ENCODE measurements around the gene SORCS3.

Gene SORCS3

DNA sequence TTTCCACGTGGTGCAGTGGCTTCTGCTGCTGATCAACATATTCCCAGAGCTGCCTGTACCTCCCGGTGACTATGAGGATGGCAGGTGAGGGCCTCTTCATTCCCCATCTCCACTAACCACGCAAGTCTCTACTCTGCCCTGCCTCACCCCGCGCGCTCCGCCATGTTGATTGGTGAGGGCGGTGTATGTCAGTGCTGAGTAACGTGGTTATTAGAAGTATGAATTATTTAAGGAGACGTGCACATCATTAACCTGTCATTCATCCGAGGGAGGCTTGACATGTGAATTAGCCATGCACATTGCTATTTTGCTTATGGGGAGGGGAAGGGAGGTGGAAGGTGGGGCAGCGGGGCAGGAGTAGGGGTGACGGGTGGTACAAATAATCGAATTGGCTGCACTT is 138.6 kb downstream of the SORCS3 start:
- no peak for DNase-seq

DNA sequence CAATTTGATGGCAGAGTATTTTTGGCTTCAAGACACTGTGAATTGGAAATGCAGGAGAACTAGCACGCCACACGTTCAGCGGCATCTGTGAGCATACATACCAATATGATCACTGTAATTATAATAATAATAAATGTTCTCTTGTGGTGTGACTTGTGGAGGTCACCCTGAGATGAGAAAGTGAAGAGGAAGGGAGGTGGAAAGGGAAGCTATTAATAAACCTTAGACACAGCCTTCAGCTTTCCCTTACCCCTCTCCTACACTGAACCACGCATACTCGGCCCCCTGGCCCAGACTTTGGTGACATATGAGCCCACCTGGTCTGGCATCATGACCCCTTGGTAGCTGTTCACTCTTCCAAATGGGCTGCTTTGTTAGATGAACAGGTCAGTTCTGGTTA is 139.1 kb downstream of the SORCS3 start:
- DNase-seq = no peak

DNA sequence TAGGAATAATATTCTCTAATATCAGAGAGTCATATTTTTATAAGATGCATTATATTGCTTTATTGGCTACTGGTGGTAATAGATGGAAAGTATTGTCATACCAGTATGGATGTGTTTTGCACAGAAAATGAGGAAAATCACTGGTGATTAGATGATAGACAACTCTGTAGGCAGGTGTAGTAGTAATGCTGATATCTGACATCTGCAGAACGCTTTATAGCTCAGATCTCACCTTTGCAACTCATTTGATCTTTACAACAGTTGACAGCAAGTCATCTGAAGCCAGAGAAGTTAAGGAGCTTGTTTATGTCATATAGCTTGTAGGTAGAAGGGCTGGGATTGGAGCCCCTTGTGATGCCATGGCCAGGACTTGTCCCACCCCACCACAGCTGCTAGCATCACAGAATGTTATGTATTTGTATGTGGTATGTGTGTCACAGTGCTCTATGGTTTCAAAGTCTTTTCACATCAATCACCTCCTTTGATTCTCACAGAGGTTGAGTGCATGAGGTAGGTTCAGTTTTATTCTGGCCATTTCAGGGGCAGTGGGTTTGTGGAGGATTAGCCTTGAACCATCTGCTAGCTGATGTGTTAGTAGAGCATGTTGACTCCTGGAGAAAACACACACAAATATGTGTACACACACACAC is 140.0 kb downstream of the SORCS3 start:
- DNase-seq = no peak

DNA sequence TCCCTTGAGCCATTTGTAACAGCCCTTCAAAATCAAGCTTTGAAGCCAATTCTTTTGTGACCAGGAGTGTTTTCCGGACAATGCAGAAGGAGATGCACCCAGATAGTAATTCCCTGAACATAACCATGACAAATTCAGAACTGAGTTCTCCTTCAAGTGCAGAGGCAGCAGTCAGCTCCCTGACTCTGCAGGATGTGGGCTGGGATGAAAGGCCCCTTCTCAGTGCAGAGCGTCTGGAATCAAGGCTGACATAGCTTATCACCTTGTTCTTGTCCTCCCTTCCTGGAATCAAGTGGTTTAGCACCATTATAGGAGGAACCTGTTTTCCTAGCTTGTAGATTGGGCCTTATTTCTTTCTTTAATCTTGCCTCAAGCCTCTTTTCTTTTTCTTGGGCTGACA is 143.4 kb downstream of the SORCS3 start:
- DNase-seq = no peak

DNA sequence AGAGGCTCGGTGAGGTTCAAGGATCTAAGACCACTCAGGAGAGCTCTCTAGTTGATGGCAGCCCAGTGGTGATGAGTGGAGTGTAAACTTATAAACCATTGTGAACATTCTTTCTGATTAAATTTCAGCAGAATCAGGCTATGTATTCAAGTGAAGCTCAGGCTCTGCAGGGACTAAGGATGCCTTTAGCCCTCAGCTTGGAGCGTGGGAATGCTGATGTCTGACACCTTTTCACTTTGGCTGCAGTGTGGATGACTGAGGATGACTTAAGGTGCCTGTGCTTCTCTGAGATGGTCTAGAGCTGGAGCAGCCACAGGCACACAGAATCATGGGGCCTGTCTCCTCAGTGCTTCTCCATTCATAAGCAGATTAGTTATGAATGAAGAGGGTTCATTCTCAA is 150.4 kb downstream of the SORCS3 start:
- no peak for DNase-seq

DNA sequence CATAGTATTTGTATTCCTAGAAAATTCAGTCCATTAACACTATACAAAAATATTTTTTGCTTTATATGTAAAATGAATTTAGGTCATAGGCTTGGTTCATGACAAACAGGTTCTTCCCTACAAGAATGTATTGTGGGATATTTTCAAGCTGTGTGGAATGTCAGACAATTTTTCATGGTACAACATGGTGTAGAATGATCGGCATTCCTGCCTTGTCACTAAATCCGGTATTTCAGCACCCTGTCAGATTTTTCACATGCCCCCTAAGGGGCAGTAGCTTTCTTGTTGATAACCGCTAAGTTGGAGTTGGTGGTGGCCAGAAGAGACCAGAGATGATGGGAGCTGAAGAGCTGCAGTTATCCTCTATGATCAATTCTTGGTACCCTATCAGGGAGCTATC is 154.3 kb downstream of the SORCS3 start:
- no peak for DNase-seq

DNA sequence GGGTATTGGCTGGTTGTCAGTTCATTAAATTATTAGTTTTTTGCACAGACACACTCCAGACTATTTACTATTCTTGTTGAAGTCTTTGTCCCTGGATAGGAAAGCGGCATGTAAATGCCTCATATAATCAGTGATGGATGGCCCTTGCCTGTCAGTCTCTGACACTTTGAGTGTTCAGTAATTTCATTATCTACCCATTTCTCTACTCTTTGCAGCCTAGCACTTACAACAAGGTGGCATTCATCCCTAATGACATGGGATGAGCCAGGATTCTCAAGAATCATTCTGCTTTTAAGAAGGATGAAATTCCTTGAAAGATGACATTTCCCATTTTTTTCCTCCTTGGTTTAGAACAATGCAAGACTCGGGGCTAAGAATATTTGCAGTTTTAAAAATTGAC is 155.7 kb downstream of the SORCS3 start:
- DNase-seq = no peak

DNA sequence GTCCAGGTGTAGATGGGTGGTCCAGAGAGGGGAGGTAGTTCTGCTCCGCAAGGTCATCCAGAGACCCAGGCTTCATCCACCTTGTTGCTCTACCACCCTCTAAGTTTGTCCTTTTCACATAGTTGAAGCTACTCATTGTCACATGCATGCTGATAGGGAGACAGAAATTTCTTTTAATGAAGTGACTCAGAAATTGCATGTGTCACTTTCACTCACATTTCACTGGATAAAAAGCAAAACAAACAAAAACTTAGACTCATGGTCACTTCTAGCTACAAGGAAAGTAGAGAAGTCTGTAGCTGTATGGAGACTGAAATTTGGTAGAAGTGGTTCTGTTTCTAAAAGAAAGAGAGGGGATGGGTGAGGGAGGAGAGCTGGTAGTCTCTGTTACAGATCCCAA is 161.9 kb downstream of the SORCS3 start:
- DNase-seq = no peak

DNA sequence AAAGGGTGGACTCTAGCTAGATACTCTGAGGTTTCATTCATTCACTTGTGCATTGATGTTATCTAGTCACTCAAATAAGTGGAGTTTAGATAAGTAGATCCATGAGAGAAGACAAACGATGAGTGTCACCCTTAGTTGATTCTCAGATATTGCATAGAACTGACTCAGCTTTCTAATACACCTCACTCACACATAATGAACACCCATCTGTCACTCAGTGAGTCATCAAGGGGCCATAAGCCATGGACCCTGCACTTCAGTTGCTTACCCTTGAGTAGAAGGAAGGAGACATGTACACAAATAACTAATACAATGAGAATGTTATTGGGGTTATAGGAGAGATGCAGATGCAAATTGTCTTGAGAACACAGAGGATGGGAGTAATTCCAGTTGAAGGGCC is 163.8 kb downstream of the SORCS3 start:
- no peak for DNase-seq

DNA sequence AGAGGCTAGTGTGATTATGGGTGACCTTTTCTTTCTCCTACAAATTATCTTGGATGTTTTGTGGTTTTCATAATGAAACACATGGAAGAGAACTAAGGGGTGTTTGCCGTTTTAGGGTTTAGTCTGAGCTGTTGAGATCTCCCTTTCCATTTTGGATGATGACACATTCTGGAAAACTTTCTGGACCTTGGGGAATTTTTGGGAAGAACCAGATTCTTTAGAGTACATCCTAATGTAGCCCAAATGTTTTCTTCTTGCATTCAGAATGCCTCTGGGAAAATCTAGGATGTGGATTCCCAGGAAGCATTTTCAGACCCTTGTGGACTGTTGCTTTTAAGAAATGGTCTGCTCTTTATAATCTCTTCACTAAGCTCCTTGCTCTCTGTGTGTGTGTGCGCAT is 165.7 kb downstream of the SORCS3 start:
- no peak for DNase-seq

DNA sequence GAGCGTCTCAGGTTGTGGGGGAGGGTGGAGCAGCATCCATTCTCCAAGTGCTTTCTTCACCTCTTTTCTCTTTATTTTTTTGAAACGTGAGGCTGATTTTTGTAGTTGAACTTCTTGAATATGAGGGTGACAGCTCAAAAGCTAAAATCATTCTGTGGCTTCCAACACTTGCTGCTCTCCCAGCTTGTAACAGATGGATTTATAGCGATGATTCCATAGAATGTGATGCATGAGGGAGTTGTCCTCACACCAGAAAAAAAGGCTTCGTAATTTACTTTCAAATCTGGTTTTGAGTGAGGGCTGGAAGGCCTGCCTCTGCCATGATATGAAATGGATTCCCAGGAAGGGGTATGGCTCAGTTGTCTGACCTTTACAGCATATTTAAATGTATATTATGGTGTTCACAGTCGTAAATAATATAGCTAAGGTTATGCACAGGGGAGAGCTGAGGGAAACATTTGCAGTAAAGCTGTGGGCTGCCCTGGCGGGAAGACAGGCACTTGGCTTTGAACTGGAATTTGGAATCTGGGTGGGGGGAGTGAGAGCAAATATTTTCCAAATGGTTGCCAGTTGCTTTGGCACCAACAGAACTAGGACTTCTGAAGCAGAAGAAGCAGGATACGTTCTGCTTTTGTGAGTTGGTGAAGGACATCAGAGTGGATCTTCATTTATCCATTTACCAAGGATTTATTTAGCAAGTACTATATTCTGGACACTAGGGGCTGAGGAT is 166.7 kb downstream of the SORCS3 start:
- no peak for DNase-seq

DNA sequence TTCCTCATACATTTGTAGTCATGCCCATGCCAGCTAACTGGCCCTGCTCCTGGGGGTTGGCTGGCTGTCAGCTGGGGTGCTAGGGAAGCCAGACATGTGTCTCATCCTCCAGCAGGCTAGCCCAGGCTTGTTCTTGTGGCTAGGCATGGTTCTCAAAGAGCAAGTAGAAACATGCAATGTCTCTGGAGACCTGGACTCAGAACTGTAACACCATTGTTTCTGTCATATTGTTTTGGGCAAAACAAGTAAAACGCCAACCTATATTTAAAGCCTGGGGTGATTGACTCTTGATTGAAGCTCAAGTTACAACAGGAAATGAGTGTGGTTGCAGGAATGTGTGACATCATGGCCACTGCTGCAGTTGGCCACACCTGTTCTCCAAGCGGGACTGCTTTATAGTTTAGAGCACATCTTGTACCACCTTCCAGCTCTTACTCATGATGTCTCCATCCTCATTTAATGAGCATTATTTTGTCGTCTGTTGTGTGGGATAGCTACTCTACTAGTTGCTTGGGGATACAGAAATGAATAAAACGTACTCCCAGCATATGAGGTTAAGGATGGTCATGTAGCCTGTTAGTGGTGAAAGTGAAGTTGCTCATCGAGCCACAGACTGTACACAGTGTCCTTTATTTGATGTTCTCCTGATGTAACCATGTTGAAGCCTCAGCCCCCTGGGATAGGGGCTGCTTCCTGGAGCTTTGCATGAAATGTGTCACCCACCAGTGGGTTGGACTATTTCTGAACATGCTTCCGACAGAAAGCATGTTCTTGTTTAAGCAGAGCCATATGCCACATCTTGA is 168.4 kb downstream of the SORCS3 start:
- no peak for DNase-seq

DNA sequence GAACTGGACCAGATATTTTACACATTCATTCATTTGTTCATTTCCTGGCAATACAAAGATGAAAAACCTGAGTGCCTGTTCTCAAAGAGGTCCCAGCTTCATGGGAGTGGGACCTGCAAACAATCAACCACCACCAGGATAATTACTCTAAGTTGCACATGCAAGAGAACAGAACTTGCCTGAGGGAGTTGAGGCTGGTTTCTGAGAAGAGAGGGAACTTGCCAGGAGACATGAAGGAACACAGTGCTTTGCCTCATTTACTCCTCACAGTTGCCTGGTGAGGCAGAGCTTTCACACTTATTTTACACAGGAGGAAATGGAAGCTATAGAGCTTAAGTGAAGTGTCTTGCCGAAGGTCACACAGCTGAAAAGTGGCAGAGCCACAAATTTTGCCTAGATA is 170.1 kb downstream of the SORCS3 start:
- no peak for DNase-seq

DNA sequence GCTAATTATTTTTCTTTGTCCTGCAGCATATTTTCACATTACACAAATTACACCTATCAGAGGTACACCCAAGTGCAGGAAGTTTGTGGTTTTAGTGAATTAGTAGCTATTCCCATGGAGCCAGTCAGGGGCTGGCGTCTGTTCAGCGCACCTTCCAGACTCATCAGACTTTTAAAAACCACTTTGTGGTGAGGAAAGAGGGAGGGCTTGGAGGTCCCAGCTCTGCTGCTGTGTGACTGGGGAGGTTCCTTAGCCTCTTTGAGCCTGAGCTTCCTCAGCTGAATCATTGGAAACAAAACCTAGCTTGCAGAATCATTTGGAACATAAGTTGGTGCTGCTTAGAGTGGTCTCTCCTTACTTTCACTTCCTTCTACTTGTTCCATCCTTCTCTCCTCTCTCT is 175.4 kb downstream of the SORCS3 start:
- no peak for DNase-seq

DNA sequence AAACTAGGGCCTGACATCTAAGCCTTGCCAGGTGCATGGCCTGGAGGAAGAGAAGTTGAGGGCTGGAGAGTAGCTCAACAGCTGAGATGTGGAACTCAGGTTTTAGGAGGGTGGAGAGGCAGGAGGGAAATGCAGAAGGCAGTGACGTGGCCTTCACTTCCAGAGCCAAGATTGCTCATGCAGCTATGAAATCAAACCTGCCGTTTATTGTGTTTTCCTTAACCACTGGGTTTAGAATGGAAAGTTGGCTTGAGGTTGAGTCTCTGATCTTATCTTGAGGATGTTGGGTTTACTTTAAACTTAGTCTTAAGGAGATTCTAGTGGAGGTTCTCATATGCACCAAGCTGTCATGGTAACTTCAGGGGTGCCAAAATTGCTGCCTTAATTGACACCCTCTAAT is 178.6 kb downstream of the SORCS3 start:
- DNase-seq = no peak

DNA sequence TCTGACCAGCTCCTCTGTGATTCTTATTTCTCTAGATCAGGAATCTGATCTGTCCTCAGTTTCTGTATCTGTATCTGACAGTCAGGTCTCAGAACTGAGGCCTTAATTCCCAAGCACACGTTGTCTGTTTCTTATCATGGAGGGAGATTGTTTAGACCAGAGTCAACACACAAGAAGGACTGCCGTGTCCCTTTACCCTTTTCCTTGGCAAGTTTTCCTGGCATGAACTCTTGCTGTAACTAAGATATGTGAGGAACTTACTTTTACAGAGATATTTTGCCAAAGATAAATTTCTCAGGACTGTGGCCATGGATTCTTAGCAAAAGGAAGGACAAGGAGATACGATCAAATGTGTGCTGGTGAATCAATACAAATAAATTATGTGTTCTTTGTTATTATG is 181.0 kb downstream of the SORCS3 start:
- DNase-seq = no peak

DNA sequence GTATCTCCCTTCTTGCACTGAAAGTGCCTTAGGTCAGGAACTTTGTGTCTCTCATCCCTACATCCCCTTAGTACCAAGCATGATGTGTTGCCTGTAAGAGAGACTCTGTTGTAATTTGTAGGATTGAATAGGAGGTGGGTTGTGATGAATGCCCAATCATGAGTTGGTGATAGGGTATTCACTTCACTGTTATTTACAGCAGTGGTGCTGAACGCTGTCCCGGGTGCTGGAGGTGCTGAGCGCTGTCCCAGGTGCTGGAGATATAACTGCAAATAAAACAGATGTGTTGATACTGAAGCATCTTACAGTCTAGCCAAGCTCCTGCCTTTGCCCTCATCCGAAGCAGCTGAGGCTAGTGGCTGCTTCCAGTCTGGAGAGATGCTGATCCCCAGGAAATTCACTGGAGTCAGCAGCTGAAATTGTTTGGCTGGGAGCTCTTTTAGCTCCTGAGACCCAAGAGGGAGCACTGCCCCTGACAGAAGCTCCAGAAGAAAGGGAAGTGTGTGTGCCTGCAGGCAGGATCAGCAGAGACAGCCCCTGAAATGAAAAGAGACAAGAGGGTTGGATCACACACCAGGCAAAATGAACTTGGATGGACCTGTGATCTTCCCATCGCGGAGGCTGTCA is 183.4 kb downstream of the SORCS3 start:
- DNase-seq = no peak

DNA sequence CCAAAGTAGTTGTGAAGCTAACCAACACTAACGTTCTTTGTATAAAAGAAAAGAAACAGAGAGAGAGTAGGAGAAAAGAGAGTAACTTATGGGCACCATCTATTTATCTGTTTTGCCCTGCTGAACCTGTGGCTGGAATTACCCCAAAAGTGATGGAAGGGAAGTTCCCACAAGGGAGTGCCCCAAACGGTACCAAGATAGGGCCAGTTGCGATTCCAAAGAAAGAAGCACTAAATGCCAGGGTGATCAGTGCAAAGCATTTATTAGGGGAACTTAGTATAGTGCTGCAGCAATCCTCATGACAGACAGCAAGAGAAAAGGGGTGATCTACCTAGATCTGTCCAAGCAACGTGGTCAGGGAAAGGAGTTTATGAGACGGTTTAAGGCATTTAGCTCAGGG is 190.2 kb downstream of the SORCS3 start:
- no peak for DNase-seq

DNA sequence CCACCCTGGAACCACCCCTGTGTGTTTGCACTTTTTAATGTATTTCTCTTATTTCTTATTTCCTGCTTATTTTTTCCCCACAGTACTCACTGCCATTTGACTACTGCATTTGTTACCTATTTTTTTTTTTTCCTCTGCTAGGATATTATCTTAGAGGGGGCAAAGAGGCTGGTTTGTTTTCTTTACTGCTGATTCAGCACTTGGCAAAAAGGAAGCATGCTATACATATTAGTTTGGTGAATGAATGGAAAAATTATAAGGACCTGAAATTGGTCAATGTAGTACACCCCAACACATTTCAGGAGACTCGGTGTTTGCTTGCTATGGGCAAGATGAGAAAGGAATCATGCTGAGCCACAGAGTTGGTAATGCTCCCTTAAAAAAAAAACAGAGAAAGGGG is 193.5 kb downstream of the SORCS3 start:
- DNase-seq = no peak

DNA sequence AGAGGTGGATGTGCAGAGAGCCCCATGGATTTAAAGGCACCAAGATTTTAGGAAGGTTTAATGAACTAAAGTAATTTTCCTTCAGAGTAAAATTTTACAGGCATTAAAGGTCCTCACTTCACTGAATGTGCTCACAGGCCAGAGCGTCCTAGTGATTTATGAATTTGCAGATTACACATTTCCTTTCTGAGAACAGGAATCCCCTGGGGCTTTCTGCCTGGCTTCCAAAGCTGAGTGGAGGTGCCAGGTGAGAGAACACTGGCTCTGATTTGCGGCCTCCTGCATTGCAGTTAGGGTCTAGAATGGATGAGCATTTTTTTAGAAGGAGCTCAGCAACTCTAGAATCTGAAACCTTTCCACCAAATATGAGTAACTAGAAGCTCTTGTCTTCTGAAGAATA is 194.3 kb downstream of the SORCS3 start:
- no peak for DNase-seq

DNA sequence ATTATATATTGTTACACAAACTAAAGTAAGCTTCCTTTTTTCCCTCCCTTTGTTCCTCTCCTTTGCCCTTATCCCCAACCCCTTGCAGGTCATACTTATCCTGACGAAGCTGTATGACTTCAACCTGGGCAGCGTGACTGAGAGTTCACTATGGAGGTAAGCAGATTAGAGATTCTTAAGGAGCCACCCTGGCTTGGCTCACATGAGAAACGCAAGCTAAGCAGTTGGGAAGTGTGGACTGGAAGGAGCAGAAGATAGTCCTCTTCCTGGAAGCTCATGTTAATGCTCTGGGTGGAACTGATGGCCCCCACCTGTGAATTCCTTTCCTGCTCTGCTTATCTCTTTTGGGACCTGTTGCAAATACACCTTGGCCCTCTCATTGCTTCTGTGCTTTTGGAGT is 201.6 kb downstream of the SORCS3 start:
- no peak for DNase-seq

DNA sequence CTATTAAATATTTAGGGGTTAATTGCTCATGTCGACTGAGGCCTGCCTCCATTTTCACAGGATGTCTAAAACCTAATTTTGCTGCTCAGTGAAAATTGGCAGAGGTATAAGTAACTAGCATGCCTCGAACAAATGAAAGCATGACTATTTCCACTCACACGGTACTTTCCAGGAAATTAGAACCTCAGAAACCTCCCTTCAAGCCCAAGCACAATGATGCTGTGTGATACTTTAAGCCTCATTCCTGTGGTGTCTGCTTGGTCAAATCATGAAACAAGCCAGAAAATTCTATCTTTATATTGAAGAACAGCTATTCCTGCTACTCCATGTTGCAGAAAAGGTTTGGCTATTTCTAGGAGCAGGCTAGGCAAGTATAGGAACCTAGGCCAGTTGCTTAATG is 203.0 kb downstream of the SORCS3 start:
- DNase-seq = no peak

DNA sequence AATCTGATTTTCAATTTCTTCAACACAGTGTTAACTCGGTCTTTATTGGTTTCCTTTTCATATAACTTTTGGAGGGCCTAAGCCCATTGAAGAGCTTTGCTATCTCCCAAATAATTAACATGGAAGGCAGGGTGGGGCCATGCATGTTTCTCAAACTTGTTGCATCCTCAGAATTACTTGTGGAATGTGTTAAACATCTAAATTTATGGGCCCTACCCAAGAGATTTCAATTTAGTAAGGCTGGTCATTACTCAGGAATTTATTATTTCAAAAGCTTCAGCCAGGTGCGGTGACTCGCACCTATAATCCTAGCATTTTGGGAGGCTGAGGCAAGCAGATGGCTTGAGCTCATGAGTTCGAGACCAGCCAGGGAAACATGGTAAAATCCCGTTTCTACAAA is 208.9 kb downstream of the SORCS3 start:
- DNase-seq = no peak
